GM19023 (cell line): Measurements from ENCODE around the gene FRRS1L.

Experiments
- ATAC-seq: cut with Tn5 transposase; IDR thresholded peaks from one replicate; pipeline ENCODE4 v1.9.1; 2021; ENCODE audit warnings: mild to moderate bottlenecking, moderate library complexity; ENCODE audit not compliant: unreplicated experiment

FRRS1L gene

DNA sequence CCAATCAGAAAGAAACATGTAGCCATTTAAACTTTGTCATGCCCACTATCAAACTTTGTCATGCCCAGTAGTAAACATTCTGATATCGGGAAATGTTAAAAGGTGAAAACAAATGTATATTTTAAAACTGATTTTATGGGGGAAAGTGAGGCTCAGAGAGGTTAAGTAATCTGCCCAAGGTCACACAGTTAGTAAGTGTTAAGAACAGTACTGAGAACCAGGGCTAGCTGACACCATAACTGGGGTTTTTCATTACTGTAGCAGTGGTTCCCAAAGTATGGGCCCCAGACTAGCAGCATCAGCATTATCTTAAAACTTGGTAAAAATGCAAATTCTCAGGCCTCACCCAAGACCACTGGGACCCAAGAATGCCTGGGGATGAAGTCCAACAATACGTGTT, 9.9 kb upstream of the FRRS1L start:
- no peak for ATAC-seq

DNA sequence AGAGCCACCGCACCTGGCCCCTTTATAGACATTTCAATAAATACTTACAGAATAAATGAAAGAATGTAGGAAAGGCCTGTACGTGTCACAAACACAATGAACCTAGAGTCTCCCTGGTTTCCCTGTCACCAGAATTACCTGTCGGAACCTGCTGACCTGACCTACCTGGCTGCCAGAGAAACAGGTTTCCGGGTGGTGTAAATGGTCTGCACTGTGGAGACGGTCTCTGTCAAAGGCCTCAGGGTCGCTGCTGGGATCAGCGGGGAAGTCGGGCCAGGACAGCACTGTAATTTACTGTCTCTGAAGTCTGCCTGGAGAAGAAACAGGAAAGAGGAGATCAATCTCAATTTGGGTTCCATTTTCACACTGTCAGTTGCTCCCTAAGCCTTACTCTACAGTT, 9.3 kb upstream of the FRRS1L start:
- no peak for ATAC-seq

DNA sequence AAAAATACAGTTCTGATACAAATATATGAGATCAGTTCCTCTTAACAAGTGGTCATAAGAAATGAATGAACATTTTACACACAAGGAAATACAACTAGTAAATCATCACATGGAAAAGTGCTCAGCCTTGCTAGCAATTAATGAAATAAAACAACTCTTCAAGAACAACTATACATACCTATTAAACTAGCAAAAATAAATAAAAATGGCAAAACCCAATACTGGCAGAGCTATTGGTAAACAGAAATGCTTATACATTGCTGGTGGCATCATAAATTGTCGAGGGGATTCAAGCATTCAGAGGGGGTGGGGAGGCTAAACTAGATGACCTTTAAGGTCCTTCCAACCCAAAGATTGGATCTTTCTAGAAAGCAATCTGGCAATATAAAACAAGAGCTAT, 5.9 kb upstream of the FRRS1L start:
- ATAC-seq, result no peak

DNA sequence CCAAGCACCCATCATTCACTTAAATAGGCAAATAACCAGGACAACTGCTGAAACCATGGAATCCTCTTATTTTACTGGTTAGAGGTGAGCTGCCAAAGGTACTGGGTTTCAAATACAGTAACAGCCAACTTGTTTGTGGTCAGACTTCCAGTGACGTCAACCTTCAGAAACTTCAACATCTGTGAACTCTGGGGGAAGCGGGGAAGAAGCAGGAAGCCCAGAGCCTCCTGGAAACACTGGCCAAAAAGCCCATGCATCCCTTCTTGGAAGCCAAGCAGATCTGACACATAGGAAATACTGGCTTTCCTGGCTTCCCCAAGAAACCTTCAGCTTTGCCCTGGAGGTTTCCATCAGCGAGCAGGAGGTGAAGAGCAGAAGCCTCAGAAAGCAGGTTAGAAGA, 4.9 kb upstream of the FRRS1L start:
- ATAC-seq, result no peak

DNA sequence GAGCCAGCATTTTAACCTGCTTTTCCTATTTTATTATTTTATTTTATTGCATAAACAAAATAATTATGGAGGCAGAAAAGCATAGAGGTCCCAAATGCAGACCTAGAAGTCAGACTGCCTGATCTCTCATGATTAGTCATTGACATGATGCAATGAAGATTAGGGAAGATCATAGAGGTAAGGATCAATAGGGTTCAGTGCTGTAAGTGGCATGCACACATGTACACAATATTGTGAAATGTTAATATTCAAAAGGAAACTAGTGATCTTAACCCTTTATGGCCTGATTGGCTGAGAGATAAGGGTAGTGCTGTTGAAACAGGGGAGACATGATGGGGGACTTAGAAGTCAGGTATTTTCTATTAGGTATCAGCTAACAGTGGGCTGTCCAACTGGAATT, 1.1 kb upstream of the FRRS1L start:
- no peak for ATAC-seq

DNA sequence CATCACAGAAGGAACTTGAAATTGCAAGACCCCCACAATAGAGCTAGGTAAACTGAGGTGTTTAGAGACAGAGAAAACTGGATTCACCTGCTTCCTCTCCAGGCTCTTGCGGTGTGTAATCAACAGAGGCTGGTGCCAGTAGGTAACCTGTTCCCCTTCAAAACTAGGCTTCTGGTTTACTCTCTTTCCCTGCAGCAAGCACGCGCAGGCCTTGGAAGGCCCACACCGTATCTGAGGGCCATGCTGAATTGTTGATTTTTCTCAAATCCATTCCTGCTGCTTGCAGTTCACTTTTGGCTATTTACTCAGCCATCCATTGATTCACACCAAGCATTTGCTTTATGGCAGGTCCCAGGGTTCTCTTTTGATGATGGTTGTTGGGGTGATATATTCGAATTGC, 667 bp upstream of the FRRS1L start:
- ATAC-seq, result no peak

DNA sequence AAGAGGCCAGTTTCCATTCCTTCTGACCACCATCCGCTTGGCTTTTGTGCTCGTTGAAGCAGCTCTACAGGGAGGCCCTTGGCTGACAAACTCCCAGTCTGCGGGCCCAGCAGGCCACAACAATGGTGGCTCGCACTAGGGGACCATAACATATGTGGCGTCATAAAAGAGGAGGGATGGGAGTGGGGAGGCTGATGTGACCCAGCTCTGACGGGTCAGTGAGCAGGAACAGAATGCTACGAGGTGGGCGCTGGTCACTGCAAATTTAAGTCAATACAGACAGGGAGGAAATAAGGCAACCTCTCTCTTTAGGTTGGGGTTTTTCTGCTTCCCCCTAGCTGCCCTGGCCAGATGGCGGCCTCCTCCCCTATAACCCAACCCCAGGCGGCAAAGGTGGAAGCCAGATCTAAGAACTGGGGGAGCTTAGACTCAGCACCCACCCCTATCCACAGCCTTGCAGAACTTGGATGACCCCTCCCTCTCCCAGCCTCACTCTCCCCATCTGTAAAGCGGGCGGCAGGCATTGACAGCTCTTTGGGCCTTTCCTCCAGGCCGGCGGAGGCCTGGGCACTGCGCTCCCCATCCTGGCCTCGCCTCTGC, 778 bp downstream of the FRRS1L start:
- ATAC-seq, result no peak

DNA sequence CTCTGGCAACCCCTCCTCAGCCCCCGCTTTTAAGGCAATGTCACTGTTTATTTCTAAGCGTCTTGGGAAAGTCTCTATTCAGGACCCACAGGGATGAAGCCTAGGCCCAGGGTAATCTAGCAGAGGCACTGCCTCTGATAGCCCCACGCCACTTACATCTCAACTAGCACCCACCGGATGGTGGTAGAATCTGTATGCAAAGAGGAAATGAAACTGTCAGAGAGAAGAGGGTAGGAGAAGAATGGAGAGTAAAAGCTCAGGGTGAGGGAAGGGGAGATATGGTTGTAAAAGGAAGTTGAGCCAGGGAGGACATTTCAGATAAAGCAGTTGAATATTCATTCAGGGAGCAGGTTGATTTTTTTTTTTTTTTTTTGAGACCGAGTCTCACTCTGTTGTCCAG, 3.0 kb downstream of the FRRS1L start:
- no peak for ATAC-seq

DNA sequence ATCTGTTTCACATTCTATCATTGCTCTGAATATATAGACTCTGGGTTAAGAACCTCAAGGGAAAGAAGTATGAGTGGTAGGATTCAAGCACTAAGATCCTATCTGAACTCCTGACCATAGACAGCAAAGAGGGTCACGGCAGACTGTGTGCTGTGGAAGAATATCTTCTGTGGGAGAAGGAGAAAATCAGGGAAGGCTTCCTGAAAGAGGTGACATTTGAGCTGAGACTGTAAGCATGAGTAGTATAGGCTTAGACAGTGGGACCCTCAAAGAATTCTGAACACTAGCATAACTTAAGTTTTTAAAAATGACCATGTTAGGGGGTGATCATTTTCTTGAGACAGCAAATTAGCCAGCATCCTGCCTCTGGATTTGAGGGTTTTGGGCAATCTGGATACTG, 3.9 kb downstream of the FRRS1L start:
- ATAC-seq, result no peak

DNA sequence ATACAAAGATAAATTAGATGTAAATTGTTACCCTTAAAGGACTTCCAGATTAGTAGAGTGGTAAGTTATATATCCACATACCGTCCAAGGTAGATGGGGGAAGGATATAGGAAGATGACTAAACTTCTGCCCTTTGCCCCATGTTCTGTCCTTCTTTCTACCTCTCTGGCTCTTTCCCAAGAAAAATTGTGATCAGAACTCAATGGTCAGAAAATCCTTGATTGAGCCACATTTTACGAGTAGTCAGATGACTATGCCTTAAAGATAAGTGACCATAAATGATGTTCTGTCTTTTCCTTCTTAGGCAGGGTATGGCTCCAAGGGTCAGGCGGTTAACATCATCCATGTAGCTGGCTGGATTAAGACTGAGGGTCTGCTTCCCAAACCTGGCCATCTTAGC, 4.4 kb downstream of the FRRS1L start:
- ATAC-seq, result no peak

DNA sequence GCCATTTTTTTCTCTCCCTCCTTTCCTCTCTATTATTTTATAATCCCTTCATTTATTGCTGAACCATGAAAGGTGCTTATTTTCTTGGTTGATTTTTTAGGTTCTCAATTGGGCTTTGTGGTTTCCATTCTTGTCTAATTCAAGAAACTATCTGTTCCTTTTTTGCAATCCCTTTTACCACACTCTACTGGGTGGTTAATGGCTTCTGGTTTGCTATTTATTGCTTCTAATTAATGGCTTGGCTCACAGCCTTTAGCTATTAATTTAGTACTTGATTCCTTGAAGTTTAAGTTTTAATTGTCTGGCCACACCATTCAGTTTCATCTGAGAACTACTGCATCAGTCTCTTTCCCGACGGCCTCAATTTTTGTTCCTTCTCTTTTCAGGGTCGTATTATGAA, 5.6 kb downstream of the FRRS1L start:
- no peak for ATAC-seq

DNA sequence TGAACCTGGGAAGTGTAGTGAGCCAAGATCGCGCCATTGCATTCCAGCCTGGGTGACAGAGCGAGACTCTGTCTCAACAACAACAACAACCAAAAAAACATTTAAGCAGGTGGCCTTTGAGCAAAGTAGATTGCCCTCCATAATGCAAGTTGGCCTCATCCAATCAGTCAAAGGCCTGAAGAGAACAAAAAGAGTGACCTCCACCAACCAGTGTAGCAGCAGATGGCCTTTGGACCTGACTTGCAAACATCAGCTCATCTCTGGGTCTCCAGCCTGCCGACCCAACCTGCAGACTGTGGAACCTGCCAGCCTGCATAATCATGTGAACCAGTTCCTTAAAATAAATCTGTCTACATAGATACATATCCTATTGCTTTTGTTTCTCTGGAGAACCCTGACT, 7.5 kb downstream of the FRRS1L start:
- no peak for ATAC-seq

DNA sequence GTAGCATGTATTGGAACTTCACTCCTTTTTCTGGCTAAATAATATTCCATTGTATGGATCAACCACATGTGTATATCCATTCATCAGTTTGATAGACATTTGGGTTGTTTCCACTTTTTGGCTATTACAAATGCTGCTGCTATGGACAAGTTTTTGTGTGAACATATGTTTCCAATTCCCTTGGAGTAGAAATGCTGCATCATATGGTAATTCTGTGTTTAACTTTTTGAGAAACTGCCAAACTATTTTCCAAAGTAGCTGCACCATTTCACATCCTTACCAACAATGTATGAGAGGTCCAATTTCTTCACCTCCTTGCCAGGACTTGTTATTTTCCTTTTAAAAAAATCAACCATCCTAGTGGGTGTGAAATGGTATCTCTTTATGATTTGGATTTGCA, 8.4 kb downstream of the FRRS1L start:
- no peak for ATAC-seq

DNA sequence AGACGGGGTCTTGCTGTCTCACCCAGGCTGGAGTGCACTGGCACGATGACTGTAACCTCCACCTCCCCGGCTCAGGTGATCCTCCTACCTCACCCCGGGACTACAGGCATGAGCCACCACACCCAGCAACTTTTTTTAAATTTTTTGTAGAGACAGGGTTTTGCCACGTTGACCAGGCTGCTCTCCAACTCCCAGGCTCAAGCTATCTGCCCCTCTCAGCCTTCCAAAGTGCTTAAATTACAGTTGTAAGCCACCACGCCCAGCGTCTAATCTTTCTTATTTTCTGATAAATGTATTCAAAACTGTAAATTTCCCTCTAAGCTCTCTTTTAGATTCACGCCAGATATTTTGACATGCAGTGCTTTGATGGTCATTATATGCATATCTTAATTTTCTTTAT, 10.3 kb downstream of the FRRS1L start:
- ATAC-seq, result no peak

DNA sequence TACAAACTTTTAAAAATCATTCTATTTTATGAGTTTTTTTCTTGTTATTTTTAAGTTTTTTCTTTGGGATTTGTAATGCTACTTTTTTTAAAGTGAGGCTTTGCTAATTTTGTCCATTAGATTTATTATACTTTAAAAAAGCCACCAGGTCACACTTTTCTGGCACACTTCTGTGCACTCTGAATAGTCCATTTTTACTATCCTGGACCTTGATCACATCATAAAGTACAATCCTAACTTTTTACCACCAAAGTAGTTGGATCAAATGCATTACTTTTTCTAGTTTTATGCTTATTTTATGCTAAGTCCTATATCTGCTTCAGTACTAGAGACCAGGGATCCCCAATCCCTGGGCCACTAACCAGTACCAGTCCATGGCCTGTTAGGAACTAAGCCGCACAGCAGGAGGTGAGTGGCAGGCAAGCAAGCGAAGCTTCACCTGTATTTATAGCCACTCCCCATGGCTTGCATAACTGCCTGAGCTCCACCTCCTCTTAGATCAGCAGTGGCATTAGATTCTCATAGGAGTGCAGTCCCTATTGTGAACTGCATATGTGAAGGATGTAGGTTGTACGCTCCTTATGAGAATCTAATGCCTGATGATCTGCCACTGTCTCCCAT, 16.0 kb downstream of the FRRS1L start:
- no peak for ATAC-seq

DNA sequence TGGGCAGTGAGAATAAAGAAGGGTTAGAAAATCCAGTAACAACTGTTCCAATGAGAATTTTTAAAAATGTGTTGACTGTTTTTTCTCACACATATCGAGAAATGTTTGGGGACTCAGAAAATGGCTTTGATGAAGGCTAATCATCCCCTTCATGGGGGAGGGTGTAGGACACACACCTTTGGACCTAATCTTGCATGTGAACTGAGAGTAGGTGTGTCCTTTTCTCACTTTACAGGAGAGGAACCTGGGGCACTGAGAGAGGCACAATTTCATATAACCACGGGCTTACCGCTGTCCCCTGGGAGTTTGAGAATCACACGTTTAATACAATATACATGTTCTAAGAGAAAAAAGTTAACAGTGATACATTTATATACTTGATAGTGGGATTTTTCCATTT, 17.3 kb downstream of the FRRS1L start:
- no peak for ATAC-seq

DNA sequence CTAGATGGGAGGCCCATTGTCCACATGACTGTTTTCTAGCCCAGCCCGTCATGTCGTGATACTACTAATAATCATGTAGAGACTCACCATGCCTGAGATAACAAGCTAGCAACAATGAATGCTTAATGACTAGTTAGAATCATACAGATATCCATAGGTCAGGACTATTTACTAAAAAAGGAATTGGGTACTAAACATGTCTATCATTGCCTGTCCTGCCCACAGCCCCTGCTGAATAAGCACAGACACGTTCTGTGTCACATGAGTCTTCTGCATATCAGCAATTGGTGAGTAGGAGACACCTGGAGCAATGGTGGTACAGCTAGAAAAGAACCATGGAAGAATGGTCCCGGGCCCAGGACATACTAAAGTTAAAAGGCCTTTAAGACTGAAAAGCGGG, 18.0 kb downstream of the FRRS1L start:
- ATAC-seq, result no peak

DNA sequence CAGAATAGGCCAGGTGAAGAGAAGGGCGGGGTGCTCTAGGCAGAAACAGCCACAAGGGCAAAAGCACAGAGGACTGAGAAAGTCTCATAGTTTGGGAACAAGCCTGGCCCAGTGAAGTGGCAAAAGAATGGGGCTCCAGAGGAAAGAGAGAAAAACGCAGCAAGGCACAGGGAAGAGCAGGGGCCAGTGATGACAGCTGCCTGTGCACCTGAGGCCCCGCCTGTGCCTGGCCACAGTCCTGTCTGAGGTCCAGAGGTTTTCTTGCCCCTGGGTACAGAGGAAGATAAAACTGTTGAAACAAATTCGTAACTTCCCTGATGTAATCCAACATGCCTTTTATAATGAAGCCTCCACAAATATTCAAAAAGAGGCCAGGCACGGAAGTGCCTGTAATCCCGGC, 22.0 kb downstream of the FRRS1L start:
- ATAC-seq, result no peak

DNA sequence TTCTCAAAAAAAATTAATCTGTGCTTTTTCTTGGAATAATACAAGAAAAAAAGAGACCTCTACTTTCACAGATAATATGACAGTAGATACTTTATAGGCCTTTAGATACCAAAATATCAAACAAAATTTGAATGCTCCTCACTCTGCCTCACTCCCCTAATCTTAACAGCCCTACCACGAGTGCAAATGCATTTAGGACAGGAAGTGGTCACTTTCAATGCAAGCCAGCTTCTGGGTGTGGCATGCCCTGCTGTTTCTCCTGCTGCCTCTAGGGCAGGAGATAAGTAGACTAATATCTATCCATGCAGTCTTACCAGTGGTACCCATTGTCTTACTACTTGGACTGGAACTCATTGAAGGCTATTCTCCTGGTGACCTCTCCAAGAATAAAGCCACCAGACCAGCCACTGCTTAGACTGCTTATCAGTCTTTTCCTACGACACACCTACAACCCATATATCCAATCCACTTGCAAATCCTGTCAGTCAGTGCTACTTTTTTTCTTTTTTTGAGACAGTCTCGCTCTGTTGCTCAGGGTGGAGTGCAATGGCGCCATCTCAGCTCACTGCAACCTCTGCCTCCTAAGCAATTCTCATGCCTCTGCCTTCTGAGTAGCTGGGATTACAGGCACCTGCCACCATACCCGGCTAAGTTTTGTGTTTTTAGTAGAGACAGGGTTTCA, 23.0 kb downstream of the FRRS1L start:
- peak; percentile 95 for ATAC-seq

DNA sequence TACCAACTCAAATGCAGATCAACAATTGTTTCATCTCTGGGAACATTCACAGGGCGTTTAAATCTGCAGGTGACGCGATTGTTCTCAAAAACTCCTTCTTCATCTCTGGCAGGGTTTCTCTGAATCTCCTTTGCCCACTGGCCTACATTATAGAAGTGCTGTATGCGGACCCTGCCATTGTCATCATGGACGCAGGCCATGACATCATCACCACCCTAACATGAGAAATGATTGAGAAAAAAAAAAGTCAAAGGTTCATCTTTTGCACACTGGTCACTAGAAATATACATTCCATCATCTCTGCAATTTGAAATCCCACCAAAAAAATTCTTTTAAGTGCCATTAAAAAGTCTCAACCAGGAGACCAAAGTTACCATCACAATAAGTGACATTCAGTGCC, 25.7 kb downstream of the FRRS1L start:
- no peak for ATAC-seq

DNA sequence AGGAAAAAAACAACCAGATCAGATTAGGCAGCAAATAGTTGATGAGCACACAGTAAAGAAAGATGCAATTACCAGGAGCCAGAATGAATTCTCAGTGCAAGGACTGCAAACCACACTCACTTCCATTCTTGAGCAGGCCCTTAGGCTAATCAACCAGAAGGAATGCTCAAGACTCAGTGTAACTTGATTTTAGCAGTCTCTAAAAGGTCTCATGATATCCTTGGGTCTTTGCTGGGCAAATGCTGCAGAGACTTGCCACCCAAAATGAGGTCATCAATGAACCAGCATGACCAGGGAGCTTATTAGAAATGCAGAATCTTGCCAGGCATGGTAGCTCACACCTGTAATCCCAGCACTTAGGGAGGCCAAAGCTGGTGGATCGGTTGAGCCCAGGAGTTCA, 27.2 kb downstream of the FRRS1L start:
- no peak for ATAC-seq

DNA sequence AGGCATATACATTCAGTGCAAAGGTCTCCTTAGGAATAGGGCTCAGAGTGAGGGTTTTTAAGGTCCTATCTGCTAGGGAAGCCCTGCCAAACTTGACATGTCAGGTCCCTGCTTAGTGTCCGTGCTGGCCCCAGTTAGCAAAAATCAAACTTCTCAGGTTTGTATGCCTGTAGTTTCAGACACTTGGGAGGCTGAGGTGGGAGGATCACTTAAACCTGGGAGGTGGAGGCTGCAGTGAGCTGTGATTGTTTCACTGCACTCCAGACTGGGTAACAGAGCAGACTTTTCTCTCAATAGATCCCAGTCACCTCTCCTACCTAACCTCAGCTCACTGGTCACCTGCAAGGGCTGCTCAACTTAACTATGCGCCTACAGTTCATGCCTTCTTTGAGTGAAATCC, 28.6 kb downstream of the FRRS1L start:
- ATAC-seq, result no peak

DNA sequence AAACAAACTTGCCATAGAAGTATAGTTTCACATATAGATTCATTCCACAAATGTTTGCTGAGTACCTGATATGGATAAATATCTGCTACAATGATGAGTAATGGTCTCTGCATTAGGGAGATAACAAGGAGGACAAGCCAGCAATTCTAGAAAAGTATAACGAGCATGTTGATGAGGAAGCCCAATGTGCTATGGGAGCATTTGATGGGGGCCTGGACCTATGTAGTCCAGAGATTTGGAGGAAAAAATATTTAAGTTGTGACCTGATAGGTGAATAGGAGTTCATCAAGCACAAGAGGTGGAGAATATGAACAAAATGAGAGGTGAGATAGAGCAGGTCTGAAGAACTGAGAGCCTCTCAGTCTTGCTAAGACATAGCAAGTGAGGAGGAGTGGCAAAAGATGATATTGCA, 32.9 kb downstream of the FRRS1L start:
- ATAC-seq, result no peak
